Activated naive CD8-positive, alpha-beta T cell treated with anti-CD3 and anti-CD28 coated beads, Interleukin-2, amount 10 ng/mL, durations not matched to agents 7 days and 5 days (primary cell): ENCODE data around the gene CTAGE4. TPM values are rescaled to one million over a fixed set of nuclear protein-coding genes. Genes with fewer than 3 reads are reported as not detected.
"Not testable (repeated sequence)": the region's sequence is repeated elsewhere in the genome, so short reads cannot be mapped to it uniquely, and the experiment has no call there.

Source experiments
- ATAC-seq: fragments of 150-1000 bp; cut with Tn5 transposase; one replicate; pipeline ENCODE4 v1.10.0; 2021; ENCODE audit warnings: low read depth, moderate library complexity
- POLR2A ChIA-PET: fragments of 350-600 bp; sonication (Branson Sonifier 250); formaldehyde crosslinking; loops from one replicate; lab custom pipeline; 2021; ENCODE audit warnings: antibody characterized with exemption; lab: Charles Lee
- DNase-seq: peaks from one replicate; pipeline ENCODE4 v3.0.0; 2021
- H3K27ac Mint-ChIP-seq: one replicate; pipeline ENCODE4 v1.8.0; 2022; ENCODE audit warnings: mild to moderate bottlenecking, mixed read lengths
- H3K27me3 Mint-ChIP-seq: one replicate; pipeline ENCODE4 v1.8.0; 2022; ENCODE audit warnings: mild to moderate bottlenecking, moderate library complexity, mixed read lengths
- H3K36me3 Mint-ChIP-seq: one replicate; pipeline ENCODE4 v1.8.0; 2021; ENCODE audit warnings: mild to moderate bottlenecking, mixed read lengths
- H3K4me1 Mint-ChIP-seq: one replicate; pipeline ENCODE4 v1.8.0; 2021; ENCODE audit warnings: mixed read lengths
- H3K4me3 Mint-ChIP-seq: one replicate; pipeline ENCODE4 v1.8.0; 2022; ENCODE audit warnings: mild to moderate bottlenecking, moderate library complexity, mixed read lengths
- H3K9me3 Mint-ChIP-seq: one replicate; pipeline ENCODE4 v1.8.0; 2021; ENCODE audit warnings: mixed read lengths
- total RNA-seq, 2 experiments: library from RNA; stranded (reverse); gene quantifications; one replicate each; pipeline ENCODE4 v1.2.3, GENCODE V29; 2021

CTAGE4 gene
- total RNA-seq, 2 experiments from 2014 or later, result 1.0 to 2.2 TPM

GRCh38 chr7:144188578-144189171 is 5.4 kb downstream of the CTAGE4 start:
- H3K4me3 Mint-ChIP-seq, H3K27ac Mint-ChIP-seq, H3K9me3 Mint-ChIP-seq, H3K36me3 Mint-ChIP-seq, H3K4me1 Mint-ChIP-seq, DNase-seq, POLR2A ChIA-PET, H3K27me3 Mint-ChIP-seq: not testable (repeated sequence)
- ATAC-seq, result peak; percentile 17

GRCh38 chr7:144193782-144194181 is 10.5 kb downstream of the CTAGE4 start:
- H3K4me3 Mint-ChIP-seq, H3K27ac Mint-ChIP-seq, POLR2A ChIA-PET, ATAC-seq, H3K9me3 Mint-ChIP-seq, H3K36me3 Mint-ChIP-seq, H3K27me3 Mint-ChIP-seq, H3K4me1 Mint-ChIP-seq, DNase-seq: not testable (repeated sequence)

GRCh38 chr7:144194453-144194852 is 11.2 kb downstream of the CTAGE4 start:
- H3K27me3 Mint-ChIP-seq, POLR2A ChIA-PET, ATAC-seq, H3K4me3 Mint-ChIP-seq, H3K4me1 Mint-ChIP-seq, H3K36me3 Mint-ChIP-seq, H3K27ac Mint-ChIP-seq, H3K9me3 Mint-ChIP-seq, DNase-seq: not testable (repeated sequence)

GRCh38 chr7:144195212-144195872 is 12.1 kb downstream of the CTAGE4 start, which contains the start of gene ARHGEF35:
TSS of gene ARHGEF35 (minus strand) at chr7:144195833. CDS start at chr7:144188383, 7,450 bp downstream.
- DNase-seq, H3K27ac Mint-ChIP-seq: not testable (repeated sequence)

GRCh38 chr7:144198934-144199333 is 15.7 kb downstream of the CTAGE4 start:
- ATAC-seq, result not testable (repeated sequence)

More at GRCh38 chr7:144195212-144195872, 12.1 kb downstream of the CTAGE4 start, which contains the start of gene ARHGEF35:
- H3K9me3 Mint-ChIP-seq, H3K36me3 Mint-ChIP-seq, H3K27me3 Mint-ChIP-seq, H3K4me3 Mint-ChIP-seq, H3K4me1 Mint-ChIP-seq, POLR2A ChIA-PET: not testable (repeated sequence)
- ATAC-seq, result peak; percentile 80

GRCh38 chr7:144201978-144202377 is 18.7 kb downstream of the CTAGE4 start:
- H3K4me3 Mint-ChIP-seq, POLR2A ChIA-PET, H3K27ac Mint-ChIP-seq, H3K4me1 Mint-ChIP-seq, H3K9me3 Mint-ChIP-seq, DNase-seq, H3K36me3 Mint-ChIP-seq, H3K27me3 Mint-ChIP-seq: not testable (repeated sequence)
- ATAC-seq, result peak; percentile 95

More at GRCh38 chr7:144198934-144199333, 15.7 kb downstream of the CTAGE4 start:
- DNase-seq, H3K27me3 Mint-ChIP-seq, H3K9me3 Mint-ChIP-seq, POLR2A ChIA-PET, H3K36me3 Mint-ChIP-seq, H3K4me3 Mint-ChIP-seq, H3K4me1 Mint-ChIP-seq, H3K27ac Mint-ChIP-seq: not testable (repeated sequence)

- H3K27ac Mint-ChIP-seq, H3K4me1 Mint-ChIP-seq, DNase-seq, ATAC-seq, H3K36me3 Mint-ChIP-seq, POLR2A ChIA-PET, H3K9me3 Mint-ChIP-seq, H3K4me3 Mint-ChIP-seq, H3K27me3 Mint-ChIP-seq: not testable (repeated sequence)
These were observed 19.8 kb downstream of the CTAGE4 start for GRCh38 chr7:144203086-144203485.

GRCh38 chr7:144205306-144205705 is 22.0 kb downstream of the CTAGE4 start:
- ATAC-seq, H3K9me3 Mint-ChIP-seq, POLR2A ChIA-PET, H3K27me3 Mint-ChIP-seq, H3K4me3 Mint-ChIP-seq, H3K36me3 Mint-ChIP-seq, H3K4me1 Mint-ChIP-seq, DNase-seq, H3K27ac Mint-ChIP-seq: not testable (repeated sequence)

GRCh38 chr7:144217200-144217599 is 33.9 kb downstream of the CTAGE4 start:
- H3K36me3 Mint-ChIP-seq, DNase-seq, H3K27ac Mint-ChIP-seq, H3K4me1 Mint-ChIP-seq, ATAC-seq, H3K4me3 Mint-ChIP-seq, H3K9me3 Mint-ChIP-seq, POLR2A ChIA-PET, H3K27me3 Mint-ChIP-seq: not testable (repeated sequence)

GRCh38 chr7:144218581-144218980 is 35.3 kb downstream of the CTAGE4 start:
- H3K27me3 Mint-ChIP-seq, H3K4me1 Mint-ChIP-seq, POLR2A ChIA-PET, H3K9me3 Mint-ChIP-seq, H3K36me3 Mint-ChIP-seq, H3K4me3 Mint-ChIP-seq, H3K27ac Mint-ChIP-seq, ATAC-seq, DNase-seq: not testable (repeated sequence)

GRCh38 chr7:144219149-144219548 is 35.9 kb downstream of the CTAGE4 start:
- DNase-seq, H3K9me3 Mint-ChIP-seq, H3K27ac Mint-ChIP-seq, H3K4me3 Mint-ChIP-seq, H3K4me1 Mint-ChIP-seq, ATAC-seq, H3K27me3 Mint-ChIP-seq, H3K36me3 Mint-ChIP-seq, POLR2A ChIA-PET: not testable (repeated sequence)

GRCh38 chr7:144220531-144220930 is 37.3 kb downstream of the CTAGE4 start:
- H3K36me3 Mint-ChIP-seq, ATAC-seq, H3K27ac Mint-ChIP-seq, H3K4me3 Mint-ChIP-seq, H3K4me1 Mint-ChIP-seq, DNase-seq, POLR2A ChIA-PET, H3K9me3 Mint-ChIP-seq, H3K27me3 Mint-ChIP-seq: not testable (repeated sequence)

GRCh38 chr7:144223675-144224074 is 40.4 kb downstream of the CTAGE4 start:
- H3K9me3 Mint-ChIP-seq, ATAC-seq, POLR2A ChIA-PET, H3K27me3 Mint-ChIP-seq, H3K4me3 Mint-ChIP-seq, H3K36me3 Mint-ChIP-seq, DNase-seq, H3K4me1 Mint-ChIP-seq, H3K27ac Mint-ChIP-seq: not testable (repeated sequence)

- DNase-seq, ATAC-seq, H3K36me3 Mint-ChIP-seq, H3K27me3 Mint-ChIP-seq, H3K9me3 Mint-ChIP-seq, H3K4me3 Mint-ChIP-seq, H3K4me1 Mint-ChIP-seq, POLR2A ChIA-PET, H3K27ac Mint-ChIP-seq: not testable (repeated sequence)
These were observed 43.6 kb downstream of the CTAGE4 start for GRCh38 chr7:144226866-144227265.
